Left cardiac atrium (tissue), 4 donors: ENCODE measurements around the gene APBB1. TPM values are rescaled to one million over a fixed set of nuclear protein-coding genes. Genes with fewer than 3 reads are reported as not detected.

Experiments
- ATAC-seq, 2 donors: fragments of 200-7000 bp; cut with Tn5 transposase; one replicate each; pipeline ENCODE4 v1.9.1; 2020; ENCODE audit warnings: mild to moderate bottlenecking in 2 of 2, moderate library complexity in 2 of 2
- DNase-seq: peaks from one replicate; pipeline ENCODE4 v3.0.0-alpha.2; 2020
- intact Hi-C, 2 donors: fragments of 100-400 bp; cut with DNase I; formaldehyde crosslinking; loops; one replicate each; pipeline versions ENCODE4 v1.14.1 to v1.15.1; 2022 to 2023
- total RNA-seq, 2 donors: library from RNA; stranded (reverse); fragmentation: NEBNext Ultra II Directional; extraction: Animal tissue kit (Norgen Biotek cat#: 25700); gene quantifications; one replicate each; pipeline ENCODE4 v1.2.1, GENCODE V29; 2021
- donor health status: DM: no; HTN: yes; CAD: no.
- donor health status: DM: no; HTN: yes; CAD: no; lungs with severe emphysema.
- donor health status: DM: yes; HTN: yes; CAD: no.
- donor health status: Dilated cardiomyopathy.

Gene APBB1
- total RNA-seq, 2 donors from 2014 or later: 65.5 to 75.9 TPM

DNA sequence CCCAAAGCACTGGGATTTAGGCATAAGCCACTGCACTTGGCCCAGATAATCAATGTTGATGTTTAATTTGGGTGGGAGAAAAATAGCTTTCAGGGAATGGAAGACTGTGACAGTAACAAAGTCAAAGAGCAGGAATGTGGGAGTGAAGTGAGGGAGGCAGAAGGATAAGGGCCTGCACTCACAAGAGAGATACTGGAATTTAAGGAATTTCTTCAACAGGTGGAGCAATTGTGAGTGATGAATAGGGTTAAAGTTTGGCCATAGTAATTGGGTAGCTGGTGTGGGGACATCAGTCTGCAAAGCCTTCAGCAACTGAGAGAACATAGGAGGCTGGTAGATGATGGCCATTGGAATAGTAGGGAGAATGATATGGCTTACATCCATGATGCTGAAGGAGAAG lies 8.6 kb upstream of the APBB1 start:
- intact Hi-C loops: no loop called here
- ATAC-seq (no peak), DNase-seq (no peak)

DNA sequence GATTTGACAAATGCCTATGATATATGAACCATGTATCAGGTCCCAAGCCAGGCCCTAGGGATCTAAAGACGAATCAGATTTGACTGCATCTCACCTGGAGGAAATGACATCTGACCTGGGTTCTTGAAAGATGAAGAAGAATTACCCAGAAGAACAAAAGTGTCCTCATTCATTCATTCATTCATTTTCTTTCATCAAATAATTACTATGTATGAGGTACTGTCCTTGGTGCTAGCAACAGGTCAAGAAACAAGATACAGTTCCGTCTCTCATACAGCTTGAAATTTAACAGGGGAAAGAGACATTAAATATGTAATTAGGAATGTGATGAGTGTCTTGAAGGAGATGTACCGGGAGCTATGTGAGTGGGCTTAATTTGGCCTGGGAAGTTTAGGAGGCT lies 1.8 kb upstream of the APBB1 start:
- intact Hi-C loops: no loop called here
- ATAC-seq (no peak), DNase-seq (no peak)

DNA sequence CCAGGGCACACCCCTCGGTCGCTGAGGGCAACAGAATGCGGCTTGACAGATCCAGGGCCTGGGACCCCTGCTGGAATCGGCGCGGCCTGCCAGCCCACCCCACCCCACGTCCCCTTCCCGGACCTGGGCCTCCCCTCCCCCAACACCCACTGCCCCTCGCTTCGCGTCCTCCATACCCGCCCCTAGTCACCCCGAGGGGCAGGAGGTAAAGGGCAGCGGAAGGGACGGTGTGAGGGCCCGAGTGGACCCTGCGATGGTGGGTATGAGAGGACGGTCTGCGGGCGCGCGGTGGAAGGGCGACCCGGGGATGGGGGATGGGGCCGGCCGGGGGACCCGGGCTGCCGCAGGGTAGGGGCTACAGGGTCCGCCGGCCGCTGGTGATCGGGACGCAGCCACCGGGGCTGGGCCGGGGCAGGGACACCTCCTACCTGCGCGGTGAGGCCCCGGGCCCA lies 311 bp downstream of the APBB1 start:
- ATAC-seq (peak; percentile 42 to 49), DNase-seq (peak; percentile 30)
- intact Hi-C loops: no loop called here

DNA sequence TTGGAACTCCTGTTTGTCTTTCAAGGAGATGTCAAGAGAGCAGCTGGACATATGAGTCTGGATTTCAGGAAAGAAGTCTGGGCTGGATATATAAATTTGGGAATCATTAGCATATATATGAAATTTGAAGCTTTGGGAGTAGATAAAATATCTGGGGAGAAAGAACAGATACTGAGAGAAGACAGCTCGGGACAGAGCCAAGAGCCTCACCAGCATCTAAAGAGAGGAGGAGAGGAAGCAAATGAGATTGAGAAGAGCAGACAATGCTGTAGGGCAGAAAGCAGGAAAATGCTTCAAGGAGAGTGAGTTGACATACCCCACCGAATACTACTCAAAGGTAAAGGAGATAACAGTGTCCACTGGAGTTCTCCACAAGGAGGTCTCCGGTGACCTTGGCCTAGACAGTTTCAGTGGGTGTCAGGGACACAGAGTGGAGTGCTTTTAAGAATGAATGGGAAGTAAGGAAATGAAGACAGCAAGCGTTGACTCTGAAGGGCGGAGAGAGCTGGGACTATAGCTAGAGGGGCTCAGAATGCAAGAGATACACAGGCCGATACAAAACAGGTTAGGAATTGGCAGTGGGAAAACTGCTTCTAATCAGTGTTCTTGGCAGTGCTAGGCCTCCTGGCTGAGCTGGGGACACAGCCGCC lies 862 bp downstream of the APBB1 start:
- intact Hi-C loops: no loop called here
- DNase-seq: no peak

DNA sequence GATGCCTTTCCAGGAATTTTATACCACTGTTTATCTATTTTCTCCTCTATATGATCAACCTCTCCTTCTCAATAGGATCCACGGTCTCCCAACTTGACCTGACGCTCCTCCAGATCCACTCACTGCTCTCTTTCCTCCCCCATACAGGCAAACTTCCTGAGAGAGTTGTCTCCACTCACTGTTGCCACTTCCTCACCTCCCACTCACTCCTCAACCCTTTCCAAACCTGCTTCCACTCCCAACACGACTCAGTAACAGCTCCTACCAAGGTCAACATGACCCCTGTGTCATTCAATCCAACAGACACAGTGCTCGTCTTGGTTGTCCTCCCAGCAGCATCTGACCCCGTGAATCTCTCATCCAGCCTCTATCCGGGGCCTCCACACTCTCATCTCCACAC lies 3.1 kb downstream of the APBB1 start:
- intact Hi-C loops: no loop called here
- ATAC-seq (no peak), DNase-seq (no peak)

More for the DNA sequence above, 862 bp downstream of the APBB1 start:
- peak; percentile 2 to 62 for ATAC-seq

DNA sequence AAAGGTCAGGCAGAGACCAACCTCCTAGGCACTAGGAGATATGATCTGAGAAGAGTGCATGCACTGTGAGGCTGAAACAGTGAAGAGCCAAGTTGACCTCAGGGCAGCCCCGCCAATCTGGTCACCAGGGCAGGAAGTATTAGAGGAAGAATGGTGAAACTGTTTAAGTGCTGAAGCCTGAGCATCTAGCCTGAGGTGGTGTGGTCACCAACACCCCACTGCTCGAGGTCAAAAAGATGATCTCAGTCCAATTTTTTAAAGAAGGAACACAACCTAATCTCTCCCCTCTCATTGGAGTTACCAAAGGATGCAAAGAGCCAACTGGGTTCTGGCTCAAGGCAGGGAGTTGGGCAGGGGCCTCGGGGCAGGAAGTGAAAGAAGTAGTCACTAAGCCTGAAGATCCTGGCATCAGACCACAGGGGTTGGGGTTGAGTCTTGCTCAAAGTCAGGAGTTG lies 4.0 kb downstream of the APBB1 start:
- intact Hi-C loops: no loop called here
- DNase-seq: no peak
- ATAC-seq: no peak

DNA sequence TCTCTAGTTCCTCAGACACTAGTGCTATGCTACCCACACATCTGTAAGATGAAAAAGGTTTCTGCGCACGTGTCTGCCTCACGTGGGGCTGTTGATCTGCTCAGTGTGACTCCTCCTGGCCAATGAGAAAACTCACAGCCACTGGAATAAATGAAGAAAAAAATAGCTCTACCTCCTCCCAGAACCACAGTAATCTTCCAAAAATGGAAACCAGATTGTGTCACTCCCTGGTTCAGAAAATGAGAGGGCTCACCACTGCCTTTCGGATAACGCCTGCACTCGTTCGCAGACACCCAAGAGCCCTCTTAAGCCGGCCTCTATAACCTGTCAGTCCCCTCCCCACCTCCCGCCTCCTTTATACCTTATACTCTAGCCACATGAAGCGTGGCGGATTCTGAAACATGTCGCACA lies 5.1 kb downstream of the APBB1 start:
- ATAC-seq (no peak), DNase-seq (no peak)
- intact Hi-C loops: no loop called here

DNA sequence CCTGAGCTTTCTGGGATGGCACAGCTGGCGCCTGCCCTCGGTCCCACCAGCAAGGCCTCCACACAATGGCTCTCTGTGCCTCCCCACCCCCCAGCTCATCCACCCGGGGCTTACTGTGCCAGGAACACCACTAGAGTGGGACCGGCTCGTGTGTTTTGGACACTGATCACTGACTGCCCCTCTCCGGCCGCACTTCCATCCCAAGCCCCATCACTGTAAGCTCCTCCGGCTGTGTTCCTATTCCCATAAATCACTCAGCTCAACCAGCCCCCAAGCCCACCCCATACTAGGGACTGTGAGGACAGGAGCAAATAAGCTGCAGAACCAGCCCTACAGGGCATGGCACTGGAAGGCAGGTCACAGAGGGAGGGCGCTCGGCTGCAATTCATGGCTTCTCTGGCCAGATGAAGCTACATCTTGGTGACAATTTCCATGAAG lies 7.3 kb downstream of the APBB1 start:
- intact Hi-C loops: no loop called here
- DNase-seq (no peak), ATAC-seq (no peak)

DNA sequence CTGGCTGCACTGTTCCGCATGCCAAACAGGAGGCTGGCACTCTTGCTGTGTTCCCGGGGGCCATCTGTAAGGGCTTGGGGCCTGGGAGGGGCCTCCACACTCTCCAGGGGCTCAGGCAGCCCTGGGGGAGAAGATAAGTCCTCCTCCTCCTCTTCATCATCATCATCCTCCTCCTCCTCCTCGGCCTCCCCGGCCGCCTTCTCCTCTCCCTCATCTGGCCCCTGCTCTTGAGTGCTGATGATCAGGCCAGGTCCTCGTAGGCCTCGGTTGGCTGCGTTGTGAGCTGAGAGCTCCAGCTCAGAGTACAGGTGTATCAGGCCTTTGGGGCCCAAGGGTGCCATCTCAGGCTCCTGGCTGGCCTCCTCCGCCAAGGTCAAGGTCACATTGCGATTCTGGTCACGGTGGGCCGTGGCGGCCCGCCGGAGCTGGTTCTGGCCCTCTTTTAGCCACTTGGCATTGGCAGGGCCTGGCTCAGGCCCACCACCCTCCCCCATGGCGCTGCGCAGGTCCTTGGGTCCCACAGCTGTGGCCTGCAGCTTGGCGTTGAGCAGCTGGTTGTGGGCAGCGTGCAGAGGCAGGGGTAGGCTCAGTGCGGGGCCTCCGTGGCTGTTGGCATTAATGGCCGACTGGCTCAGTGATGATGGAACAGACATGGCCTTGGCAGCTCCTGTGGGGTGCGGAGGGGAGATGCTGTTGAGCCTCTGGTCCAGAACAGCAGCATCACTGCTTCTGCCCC lies 8.0 kb downstream of the APBB1 start:
- intact Hi-C loops: no loop called here
- no peak for DNase-seq
- no peak for ATAC-seq

DNA sequence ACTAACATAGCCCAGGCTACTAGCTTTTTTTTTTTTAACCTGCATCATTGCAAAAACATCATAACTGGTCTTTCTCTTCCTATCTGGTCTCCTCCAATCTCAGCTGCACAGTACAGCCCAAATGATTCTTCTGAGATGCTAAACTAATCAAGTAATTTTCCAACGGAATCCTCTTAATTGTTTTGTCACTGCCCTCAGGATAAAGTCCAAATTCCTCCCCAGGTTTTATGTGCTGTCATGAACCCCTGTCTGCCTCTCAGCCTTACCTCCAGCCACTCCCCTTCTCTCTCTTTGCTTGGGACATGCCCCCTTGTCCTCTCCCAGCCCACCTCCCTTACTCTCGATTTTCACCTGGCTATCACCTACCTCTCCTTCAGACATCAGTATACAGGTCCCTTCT lies 12.5 kb downstream of the APBB1 start:
- no peak for ATAC-seq
- no peak for DNase-seq
- intact Hi-C loops: no loop called here

DNA sequence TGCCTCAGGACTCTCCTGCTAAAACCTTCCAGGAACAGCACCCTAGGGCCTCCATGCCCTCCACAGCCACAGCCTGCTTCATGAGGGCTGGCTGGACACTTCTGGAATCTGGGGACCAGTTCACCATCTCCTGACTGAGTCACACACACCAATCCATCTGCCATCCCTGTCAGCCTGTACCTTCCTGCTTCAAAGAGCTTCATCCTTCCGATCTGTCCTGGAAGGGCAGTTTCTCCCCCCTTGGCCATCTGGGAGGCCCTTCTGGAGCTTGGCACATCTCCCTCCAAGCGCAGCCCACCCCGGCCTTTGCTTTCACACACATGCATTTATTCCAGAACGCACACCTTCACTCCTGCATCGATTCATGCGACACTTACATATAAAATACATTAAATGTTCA lies 13.0 kb downstream of the APBB1 start:
- no peak for ATAC-seq

DNA sequence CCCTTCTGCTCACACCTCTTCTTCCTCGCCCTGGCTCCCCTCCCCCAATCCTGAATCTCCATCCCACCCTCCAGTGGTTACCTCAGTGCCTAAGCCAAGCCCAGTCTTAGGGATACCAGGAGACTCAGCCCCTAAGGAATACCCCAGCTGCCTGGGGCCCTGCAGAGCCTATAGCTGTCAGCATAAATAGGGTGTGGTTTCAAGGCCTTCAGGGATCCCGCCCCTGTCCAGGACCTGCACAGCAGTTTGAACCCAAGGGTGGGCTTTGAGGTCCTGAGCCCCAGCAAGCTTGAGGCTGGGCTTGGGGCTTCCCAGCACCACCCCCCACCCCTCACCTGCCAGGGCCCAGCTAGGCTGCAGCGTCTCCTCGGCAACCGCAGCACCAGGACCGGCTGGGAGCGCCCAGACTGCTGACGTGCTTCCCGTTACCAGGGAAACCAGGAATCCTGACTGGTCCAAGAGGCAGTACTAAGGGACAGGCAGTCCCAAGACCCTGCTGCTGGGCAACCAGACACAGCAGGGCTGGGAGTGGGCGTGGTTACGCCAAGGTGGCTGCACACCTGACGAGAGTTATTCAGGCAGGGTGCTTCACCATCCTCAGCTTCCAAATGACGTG lies 13.7 kb downstream of the APBB1 start:
- DNase-seq: peak; percentile 26
- ATAC-seq: peak in 1 of 2 donors; percentile 36
- intact Hi-C loops: no loop called here

More for the DNA sequence above, 13.0 kb downstream of the APBB1 start:
- intact Hi-C loops: no loop called here
- no peak for DNase-seq

DNA sequence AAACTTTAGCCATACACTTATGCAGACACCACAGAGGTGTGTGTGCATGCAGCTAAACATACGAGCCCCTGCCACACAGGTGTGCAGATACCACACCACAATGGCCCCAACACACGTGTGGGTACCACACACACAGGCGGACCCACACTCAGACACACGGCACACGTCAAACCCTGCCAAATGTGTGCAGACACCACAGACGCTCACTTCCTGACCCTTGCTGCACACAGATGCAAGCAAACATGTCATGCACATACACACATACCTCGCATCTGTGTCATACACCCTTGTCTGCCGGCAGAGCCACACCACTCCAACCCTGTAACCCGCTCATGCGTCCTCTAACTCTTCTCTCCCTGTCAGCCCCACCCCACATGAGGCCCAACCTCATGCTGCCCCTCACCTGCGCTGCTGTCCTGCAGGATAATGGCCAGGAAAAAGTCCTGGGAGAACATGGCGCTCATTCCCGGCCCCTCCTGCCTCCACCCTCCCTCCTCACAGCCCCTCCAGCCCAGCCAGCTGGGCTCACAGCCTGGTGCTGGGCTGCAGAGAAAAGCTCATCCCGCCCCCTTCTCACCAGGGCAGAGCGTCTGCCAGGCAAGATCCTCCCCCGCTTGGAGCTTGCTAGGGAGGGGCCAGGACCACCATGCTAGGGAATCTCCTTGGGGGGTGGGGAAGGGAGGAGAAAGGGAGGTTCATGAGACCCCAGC lies 14.4 kb downstream of the APBB1 start:
- no peak for DNase-seq
- intact Hi-C loops: no loop called here
- ATAC-seq: peak in 1 of 2 donors; percentile 16

DNA sequence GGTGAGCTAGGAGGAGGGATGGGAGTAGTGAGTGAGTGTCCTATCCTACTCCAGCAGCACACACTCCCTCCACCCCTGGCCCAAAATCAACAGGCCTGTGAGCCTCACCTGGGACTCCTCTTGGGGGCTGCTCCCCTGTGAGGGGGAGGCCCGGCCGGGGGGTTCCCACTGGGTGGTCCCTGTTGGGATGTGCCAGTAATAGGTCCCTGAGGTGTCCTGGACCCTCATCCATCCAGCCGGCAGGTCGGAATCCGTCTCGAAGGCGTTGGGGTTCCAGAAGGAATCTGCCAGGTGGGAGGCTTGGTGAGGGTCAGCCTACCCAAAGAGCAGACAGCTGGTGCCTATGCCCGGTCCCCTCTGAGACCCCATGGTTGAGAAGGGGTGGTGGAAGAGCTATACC lies 15.4 kb downstream of the APBB1 start:
- intact Hi-C loops: no loop called here
- DNase-seq (no peak), ATAC-seq (no peak)

DNA sequence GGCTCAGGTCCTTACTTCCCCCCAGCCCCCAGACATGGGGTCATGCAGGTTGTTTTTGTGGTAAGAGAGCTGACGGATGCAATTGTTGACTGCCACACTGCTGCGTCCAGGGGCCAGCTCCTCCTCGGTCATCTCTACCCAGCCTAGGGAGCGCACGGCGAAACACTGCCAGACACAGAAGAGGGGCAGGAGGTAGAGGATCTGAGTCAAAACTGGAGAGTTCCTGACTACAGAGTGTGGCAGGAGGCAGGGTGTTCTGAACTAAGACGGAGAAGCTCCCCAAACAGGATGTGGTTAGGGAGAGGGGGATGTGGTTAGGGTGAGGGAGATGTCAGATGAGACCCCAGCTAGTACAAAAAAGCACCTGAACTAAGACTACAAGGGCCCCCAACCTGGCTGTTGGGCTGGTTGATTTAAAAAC lies 16.3 kb downstream of the APBB1 start:
- intact Hi-C loops: no loop called here
- DNase-seq: no peak
- peak; percentile 15 to 51 for ATAC-seq

DNA sequence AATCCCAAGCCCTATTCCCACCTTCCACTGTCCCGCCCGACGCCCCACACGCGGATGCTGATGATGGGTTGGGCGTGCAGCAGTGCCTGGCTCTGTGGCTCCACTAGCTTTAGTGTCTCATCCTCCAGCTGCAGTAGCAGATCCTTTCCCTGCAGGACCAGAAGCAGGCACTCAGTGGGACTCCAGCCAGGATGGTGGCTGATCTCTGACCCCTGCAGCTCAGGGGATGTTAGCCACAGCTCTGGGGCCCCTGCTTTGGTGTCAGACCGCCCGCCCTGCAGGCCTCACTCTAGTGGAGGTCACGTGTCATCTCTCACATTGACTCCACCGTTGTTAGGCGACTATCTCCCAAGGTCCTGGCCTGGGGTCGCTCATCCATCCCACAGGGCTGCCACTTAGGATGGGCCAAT lies 16.8 kb downstream of the APBB1 start:
- intact Hi-C loops: no loop called here
- ATAC-seq (no peak), DNase-seq (no peak)

DNA sequence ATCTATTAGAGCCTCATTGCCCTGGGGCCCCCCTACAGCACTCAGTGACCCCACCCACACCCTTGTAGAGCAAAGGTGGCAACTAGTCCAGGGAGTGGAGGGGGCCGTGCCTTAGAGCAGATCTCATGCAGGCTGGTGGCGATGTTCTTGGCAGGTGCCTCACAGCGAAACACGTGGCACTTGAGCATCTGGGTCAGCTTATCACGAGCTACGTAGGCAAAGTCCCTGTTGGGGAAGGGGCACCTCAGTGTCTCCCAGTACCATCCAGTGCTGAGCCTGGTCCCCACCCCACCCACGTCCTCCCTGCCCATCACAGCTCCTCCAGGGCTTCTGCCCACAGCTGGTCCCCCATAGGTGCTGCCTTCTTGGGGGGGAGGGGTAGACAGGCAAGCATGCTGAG lies 17.4 kb downstream of the APBB1 start:
- no peak for ATAC-seq

DNA sequence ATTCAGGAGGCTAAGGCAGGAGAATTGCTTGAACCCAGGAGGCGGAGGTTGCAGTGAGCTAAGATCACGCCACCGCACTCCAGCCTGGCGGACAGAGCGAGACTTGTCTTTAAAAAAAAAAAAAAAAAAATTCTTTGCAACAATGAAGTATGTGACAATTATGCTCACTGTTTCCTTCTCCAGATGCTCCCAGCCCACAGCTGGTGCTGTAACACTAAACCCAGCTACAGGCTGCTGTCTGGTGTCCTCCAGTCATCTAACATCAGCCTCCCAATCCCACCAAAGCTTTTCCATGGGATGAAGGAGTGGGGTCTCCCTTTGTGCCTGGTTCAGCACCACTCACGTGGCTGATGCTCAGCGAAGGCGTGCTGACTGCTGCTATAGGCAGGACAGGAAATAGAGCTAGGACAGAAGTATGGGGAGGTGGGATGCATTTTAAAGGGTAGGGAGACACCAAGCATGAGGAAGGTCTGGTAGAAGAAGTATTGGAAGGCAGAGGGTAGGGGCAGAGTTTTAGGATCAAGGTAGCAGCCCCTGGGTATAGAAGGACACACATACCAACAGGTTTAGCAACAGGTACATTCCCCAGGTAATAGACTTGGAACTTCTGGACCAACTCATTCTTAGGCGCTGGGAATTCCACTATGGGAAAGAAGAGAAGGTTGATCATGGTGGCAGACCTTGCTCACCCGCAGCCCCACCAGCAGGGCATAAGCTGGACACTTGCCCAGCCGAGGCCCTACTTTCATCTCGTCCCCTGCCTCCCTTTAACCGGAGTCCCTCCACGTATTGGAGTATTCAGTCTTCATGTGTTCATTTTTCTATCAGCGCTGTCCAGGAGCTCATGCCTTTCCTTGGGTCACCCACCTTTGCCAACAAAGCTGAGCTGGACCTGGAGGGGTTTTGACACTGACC lies 18.2 kb downstream of the APBB1 start:
- DNase-seq: no peak
- ATAC-seq: no peak
- intact Hi-C loops: no loop called here

More for the DNA sequence above, 17.4 kb downstream of the APBB1 start:
- intact Hi-C loops: no loop called here
- no peak for DNase-seq

DNA sequence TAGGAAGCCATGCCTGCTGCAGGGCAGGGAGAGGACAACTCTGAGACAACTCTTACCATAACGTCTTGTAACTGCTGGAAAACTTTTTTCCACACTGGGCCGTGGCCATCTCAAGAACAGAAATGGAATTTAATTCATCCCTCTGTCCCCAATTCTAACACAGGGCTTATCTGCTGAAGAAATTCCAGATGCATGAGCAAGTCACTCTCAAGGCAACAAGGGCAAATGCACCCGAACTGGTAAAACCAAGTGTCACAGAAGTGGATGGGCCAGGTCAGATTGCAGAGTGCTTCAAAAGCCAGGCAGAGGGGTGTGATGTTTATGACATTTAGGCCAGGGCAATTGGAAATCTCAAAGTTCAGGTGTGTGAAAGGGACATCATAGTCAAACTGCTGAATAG lies 21.3 kb downstream of the APBB1 start:
- intact Hi-C loops: no loop called here
- no peak for ATAC-seq

More for the DNA sequence above, 21.3 kb downstream of the APBB1 start:
- no peak for DNase-seq
